Ishikawa (cell line): ENCODE measurements around the gene BEGAIN.

Source experiments
- CEBPB ChIP-seq: IDR thresholded peaks from 2 replicates; pipeline ENCODE4 v1.6.1; 2012
- CREB1 ChIP-seq: IDR thresholded peaks from 2 replicates; pipeline ENCODE4 v1.6.1; 2012; ENCODE audit warnings: low read depth
- EGR1 ChIP-seq: IDR thresholded peaks from 2 replicates; pipeline ENCODE4 v1.6.1; 2012
- EP300 ChIP-seq: IDR thresholded peaks from 2 replicates; pipeline ENCODE4 v1.6.1; 2012; ENCODE audit warnings: borderline replicate concordance
- FOXM1 ChIP-seq: IDR thresholded peaks from 2 replicates; pipeline ENCODE4 v1.6.1; 2012; ENCODE audit warnings: low read depth, borderline replicate concordance
- MAX ChIP-seq: IDR thresholded peaks from 2 replicates; pipeline ENCODE4 v1.6.1; 2012
- NFIC ChIP-seq: IDR thresholded peaks from 2 replicates; pipeline ENCODE4 v1.6.1; 2012
- REST ChIP-seq: IDR thresholded peaks from 2 replicates; pipeline ENCODE4 v1.6.1; 2012; ENCODE audit warnings: low read depth, mild to moderate bottlenecking
- TAF1 ChIP-seq: IDR thresholded peaks from 2 replicates; pipeline ENCODE4 v1.6.1; 2012; ENCODE audit warnings: low read depth, mild to moderate bottlenecking
- TEAD4 ChIP-seq: IDR thresholded peaks from 2 replicates; pipeline ENCODE4 v1.6.1; 2012
- USF1 ChIP-seq: IDR thresholded peaks from 2 replicates; pipeline ENCODE4 v1.6.1; 2012
- YY1 ChIP-seq: IDR thresholded peaks from 2 replicates; pipeline ENCODE4 v1.6.1; 2012; ENCODE audit warnings: low read depth
- ZBTB7A ChIP-seq: IDR thresholded peaks from 2 replicates; pipeline ENCODE4 v1.6.1; 2012; ENCODE audit warnings: low read depth

GRCh38 chr14:100562751-100563150, 24.5 kb downstream of the BEGAIN start:
- TF ChIP-seq MAX (no peak), TAF1 (no peak), EP300 (no peak), USF1 (no peak), CEBPB (no peak), REST (no peak), FOXM1 (no peak), TEAD4 (no peak), ZBTB7A (no peak), YY1 (no peak), NFIC (no peak), EGR1 (no peak), CREB1 (no peak)
